ENCODE measurements around the gene EFCAB11.

GRCh38 chr14:89836830-89837469 is 117.6 kb downstream of the EFCAB11 start:
- TF ChIP-seq CTCF (IDR thresholded peaks at IDR 0.05), result no peak
- TF ChIP-seq EP300 (IDR thresholded peaks at IDR 0.05), result no peak

All from ovary (tissue), 3 donors.